ENCODE results near the gene SOS2. TPM values are rescaled to one million over a fixed set of nuclear protein-coding genes. Genes with fewer than 3 reads are reported as not detected.

The SOS2 gene
- total RNA-seq, 1 experiment from 2014 or later, result 9.4 TPM

DNA sequence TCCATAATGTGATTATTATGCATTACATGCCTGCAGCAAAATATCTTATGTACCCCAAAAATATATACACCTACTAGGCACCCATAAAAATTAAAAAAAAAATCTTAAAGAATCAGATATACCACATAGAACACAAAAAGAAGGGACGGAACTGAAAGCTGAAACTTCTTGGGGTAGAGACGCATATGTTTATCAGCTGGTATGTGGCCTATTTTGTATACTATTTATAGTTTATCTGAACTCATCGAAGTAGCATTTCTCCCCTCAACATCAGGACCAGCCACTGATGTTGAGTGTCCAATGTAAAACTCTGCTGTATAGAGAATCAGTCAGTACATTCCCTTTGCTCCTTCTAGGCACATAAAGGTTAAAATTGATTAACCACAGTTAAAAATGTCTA is 22.9 kb upstream of the SOS2 start:
- H3K9me3 Mint-ChIP-seq, result no peaks in the 10 kb centered on the region
- Histone ChIP-seq H3K4ac (ENCODE audit: low read depth, low read length) (no peak overlapping the region), H2BK5ac (ENCODE audit: insufficient read length, low read length) (no peak overlapping the region), H4K8ac (replicated peaks; ENCODE audit: insufficient read length, low read depth, low read length) (no peak overlapping the region), H3K23me2 (ENCODE audit: insufficient read length, low read depth, low read length, poor library complexity, severe bottlenecking) (no peaks in the 10 kb centered on the region), H3K27me3 (ENCODE audit: insufficient read depth, low read length) (no peaks in the 10 kb centered on the region), H2AK5ac (ENCODE audit: insufficient read length, low read length) (no peak overlapping the region), H3K79me2 (ENCODE audit: insufficient read depth, low read length) (no peaks in the 10 kb centered on the region), H2AFZ (ENCODE audit: low read length) (no peak overlapping the region), H3K23ac (ENCODE audit: insufficient read length, low read depth, low read length) (no peak overlapping the region), H3K18ac (ENCODE audit: insufficient read length, low read depth, low read length) (no peak overlapping the region), H2BK12ac (ENCODE audit: insufficient read length, low read depth, low read length) (no peak overlapping the region), H3K56ac (ENCODE audit: insufficient read length, low read depth, low read length) (no peak overlapping the region), H3K9me3 (ENCODE audit: control insufficient read depth, low read depth, low read length) (no peaks in the 10 kb centered on the region), H3T11ph (ENCODE audit: low read length) (no peak overlapping the region), H4K91ac (ENCODE audit: insufficient read length, low read depth, low read length) (no peak overlapping the region), H3K79me1 (ENCODE audit: insufficient read depth, low read depth, low read length, poor library complexity, severe bottlenecking) (no peaks in the 10 kb centered on the region), H3K4me1 (ENCODE audit: insufficient read depth, low read length) (no peaks in the 10 kb centered on the region), H3K27ac (ENCODE audit: insufficient read length, low read depth, low read length) (no peak overlapping the region), H2BK120ac (ENCODE audit: low read depth, low read length, poor library complexity, severe bottlenecking) (no peak overlapping the region), H2BK15ac (ENCODE audit: low read depth, low read length) (no peak overlapping the region), H3K14ac (ENCODE audit: insufficient read depth, low read length) (no peak overlapping the region), H3K4me2 (ENCODE audit: insufficient read depth, insufficient read length, low read length) (no peak overlapping the region), H4K5ac (ENCODE audit: insufficient read length, low read depth, low read length) (no peak overlapping the region), H4K20me1 (ENCODE audit: control insufficient read depth, insufficient read depth, insufficient read length) (no peaks in the 10 kb centered on the region), H2BK20ac (ENCODE audit: low read depth, low read length, poor library complexity, severe bottlenecking) (no peak overlapping the region), H3K9ac (ENCODE audit: extremely low read depth, insufficient read length, low read length) (no peak overlapping the region)
- no CpG with 5 or more reads among the region's 3 CpGs for WGBS (ENCODE audit: extremely low coverage, insufficient read length, low lambda C conversion rate)
- no peak for DNase-seq
- no peaks in the 10 kb centered on the region for H3K4me1 Mint-ChIP-seq
- no peaks in the 10 kb centered on the region for H3K27me3 Mint-ChIP-seq (ENCODE audit: low read depth)
- peaks cover 3 to 27% (median 6%) of the 10 kb centered on the region in 3 experiments; a peak in 5 of 7 replicates for H3K36me3 Mint-ChIP-seq (ENCODE audit: insufficient read depth in 1 of 3, low read depth in 3 of 3)
- TF ChIP-seq CTCF (conservative IDR thresholded peaks at IDR 0.05), result no peak
- H3K27ac Mint-ChIP-seq, result no peak overlapping the region
- no peak overlapping the region for H3K4me3 Mint-ChIP-seq

Measured in H9 (cell line).